Keratinocyte (primary cell): ENCODE measurements around the gene MARK1.

Experiments used
- EZH2 ChIP-seq: IDR thresholded peaks from one replicate; pipeline ENCODE4 v1.6.1; 2012; ENCODE audit warnings: inconsistent platforms, mild to moderate bottlenecking, low read length, moderate library complexity
- TF ChIP-seq, protein P1 (sequence below), 3 experiments: IDR thresholded peaks in 1 of 3; conservative IDR thresholded peaks in 1 of 3; optimal IDR thresholded peaks in 1 of 3; 2 replicates in 2 of 3; 3 replicates in 1 of 3; pipeline versions ENCODE3 to v1.5.1; 2011; ENCODE audit warnings: low read length in 3 of 3, mild to moderate bottlenecking in 3 of 3, moderate library complexity in 2 of 3, control low read depth in 1 of 3, inconsistent platforms in 1 of 3; ENCODE audit not compliant: insufficient read depth in 2 of 3; ENCODE audit errors: extremely low read depth in 1 of 3

DNA sequence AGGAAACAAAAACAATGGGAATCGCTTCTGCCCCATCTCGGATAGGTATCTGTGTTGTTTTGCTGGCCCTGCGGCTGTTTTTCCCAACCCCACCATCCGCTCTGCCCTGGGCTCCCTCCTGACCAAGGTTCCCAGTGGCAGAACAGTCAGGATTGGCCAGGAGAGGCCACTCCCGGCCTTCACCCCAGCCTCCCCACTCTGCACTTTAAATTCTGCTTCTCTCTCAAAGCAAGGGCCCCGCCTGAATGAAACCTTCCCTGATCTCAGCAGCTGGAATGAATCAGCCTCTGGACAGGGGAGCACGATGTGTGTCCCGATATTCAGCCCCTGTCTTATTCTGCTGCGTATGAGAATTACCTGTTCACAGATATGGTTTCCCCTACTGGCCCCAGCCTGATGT lies 178.5 kb downstream of the MARK1 start:
- no peak for TF ChIP-seq EZH2
- TF ChIP-seq, protein P1, sequence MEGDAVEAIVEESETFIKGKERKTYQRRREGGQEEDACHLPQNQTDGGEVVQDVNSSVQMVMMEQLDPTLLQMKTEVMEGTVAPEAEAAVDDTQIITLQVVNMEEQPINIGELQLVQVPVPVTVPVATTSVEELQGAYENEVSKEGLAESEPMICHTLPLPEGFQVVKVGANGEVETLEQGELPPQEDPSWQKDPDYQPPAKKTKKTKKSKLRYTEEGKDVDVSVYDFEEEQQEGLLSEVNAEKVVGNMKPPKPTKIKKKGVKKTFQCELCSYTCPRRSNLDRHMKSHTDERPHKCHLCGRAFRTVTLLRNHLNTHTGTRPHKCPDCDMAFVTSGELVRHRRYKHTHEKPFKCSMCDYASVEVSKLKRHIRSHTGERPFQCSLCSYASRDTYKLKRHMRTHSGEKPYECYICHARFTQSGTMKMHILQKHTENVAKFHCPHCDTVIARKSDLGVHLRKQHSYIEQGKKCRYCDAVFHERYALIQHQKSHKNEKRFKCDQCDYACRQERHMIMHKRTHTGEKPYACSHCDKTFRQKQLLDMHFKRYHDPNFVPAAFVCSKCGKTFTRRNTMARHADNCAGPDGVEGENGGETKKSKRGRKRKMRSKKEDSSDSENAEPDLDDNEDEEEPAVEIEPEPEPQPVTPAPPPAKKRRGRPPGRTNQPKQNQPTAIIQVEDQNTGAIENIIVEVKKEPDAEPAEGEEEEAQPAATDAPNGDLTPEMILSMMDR (optimal IDR thresholded peaks at IDR 0.05 in 1 of 3, IDR thresholded peaks at IDR 0.05 in 1 of 3, conservative IDR thresholded peaks at IDR 0.05 in 1 of 3; ENCODE audit: extremely low read depth in 1 of 3, insufficient read depth in 2 of 3, low read length in 3 of 3): no peak
